ENCODE measurements around the gene TPP2. TPM values are rescaled to one million over a fixed set of nuclear protein-coding genes. Genes with fewer than 3 reads are reported as not detected.

TPP2 gene
- polyA plus RNA-seq, 1 donor (not counting 4 experiments of a cell fraction or from before 2014, with no cell fraction given): 41.2 TPM

DNA sequence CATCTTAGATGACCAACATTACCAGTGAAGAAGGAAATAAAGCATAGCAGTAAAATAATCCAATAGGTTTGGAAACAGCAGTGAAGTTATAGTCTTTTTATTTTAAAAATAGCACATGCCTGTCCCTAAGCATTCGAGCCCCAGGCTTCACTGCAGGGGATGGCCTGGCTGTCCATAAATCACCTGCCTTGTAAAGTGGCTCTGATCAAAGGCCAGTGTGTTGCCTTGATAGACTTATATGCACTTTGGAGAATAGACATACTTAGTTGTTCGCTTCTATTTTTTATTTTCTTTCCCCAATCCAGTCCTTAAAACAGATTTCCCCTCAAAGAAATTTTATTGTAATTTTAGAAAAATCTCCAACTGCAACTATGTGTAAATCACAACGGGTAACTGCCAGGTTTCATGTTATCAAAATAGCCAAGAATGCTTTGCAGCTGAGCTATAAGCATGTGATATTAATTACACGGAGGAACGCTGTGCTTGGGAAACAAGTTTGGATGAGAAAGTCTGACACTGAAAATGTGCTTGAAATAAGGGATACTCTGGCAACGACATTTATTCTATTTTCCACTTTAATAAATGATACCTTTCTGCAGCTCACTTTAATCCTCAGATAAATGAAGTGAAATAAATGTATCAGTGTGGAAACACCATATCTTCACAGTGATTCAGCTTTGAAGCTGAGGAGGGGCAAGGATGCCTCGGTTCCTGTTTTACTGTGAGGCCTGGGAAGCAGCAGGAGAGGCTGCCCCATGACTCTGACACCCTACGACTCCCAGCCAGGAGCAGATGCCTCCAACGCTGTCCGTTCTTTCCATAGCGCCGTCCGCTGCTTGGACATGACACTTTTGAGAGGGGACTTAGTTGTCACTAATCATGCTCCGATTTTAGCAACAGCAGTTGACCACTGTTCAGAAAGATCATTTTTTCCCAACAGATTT lies 103.6 kb downstream of the TPP2 start:
- H3K36me3 ChIP-seq (ENCODE audit: control insufficient read depth in 2 of 2, extremely low read depth in 1 of 2, insufficient read depth in 2 of 2, low read length in 2 of 2): no peaks in the 10 kb centered on the region
- TF ChIP-seq EZH2 (IDR thresholded peaks at IDR 0.05; ENCODE audit: low read length) (no peak), CTCF (optimal IDR thresholded peaks at IDR 0.05 in 1 of 3, IDR thresholded peaks at IDR 0.05 in 1 of 3, conservative IDR thresholded peaks at IDR 0.05 in 1 of 3; ENCODE audit: extremely low read depth in 1 of 3, insufficient read depth in 2 of 3, low read length in 3 of 3) (no peak)
- H3K9ac ChIP-seq (ENCODE audit: control insufficient read depth, extremely low read depth, insufficient read depth, low read length): no peak overlapping the region
- dilution Hi-C loops (cut with MboI; ENCODE audit: extremely low pct_ligation_motif_present, low sequenced_read_pairs): no loop called here
- no peak overlapping the region for H3K4me2 ChIP-seq (ENCODE audit: control insufficient read depth, extremely low read depth, insufficient read depth, low read depth, low read length)
- no peaks in the 10 kb centered on the region for H3K27me3 ChIP-seq (ENCODE audit: control insufficient read depth, extremely low read depth, insufficient read depth, low read length)
- H4K20me1 ChIP-seq (ENCODE audit: control insufficient read depth, extremely low read depth, insufficient read depth, low read length): no peaks in the 10 kb centered on the region
- H3K79me2 ChIP-seq (ENCODE audit: control insufficient read depth, insufficient read depth, low read length): no peaks in the 10 kb centered on the region
- H3K27ac ChIP-seq (ENCODE audit: control insufficient read depth, insufficient read depth, low read length): no peak overlapping the region
- DNase-seq (ENCODE audit: low read depth, low spot score) (no peak), FAIRE-seq (no peak)
- no peaks in the 10 kb centered on the region for H3K9me3 ChIP-seq (ENCODE audit: control insufficient read depth, low read depth, low read length)
- no peak overlapping the region for H3K4me3 ChIP-seq (ENCODE audit: control insufficient read depth in 2 of 3, extremely low read depth in 1 of 3, insufficient read depth in 2 of 3, low read depth in 1 of 3, low read length in 3 of 3)
- peaks cover 16% of the 10 kb centered on the region for H3K4me1 ChIP-seq (ENCODE audit: control insufficient read depth, extremely low read depth, insufficient read depth, low read length)
- no peak overlapping the region for H2AFZ ChIP-seq (ENCODE audit: control insufficient read depth, low read length)
- no peaks in the 10 kb centered on the region for H3K9me1 ChIP-seq (ENCODE audit: control insufficient read depth, extremely low read depth, insufficient read depth, low read length)

DNA sequence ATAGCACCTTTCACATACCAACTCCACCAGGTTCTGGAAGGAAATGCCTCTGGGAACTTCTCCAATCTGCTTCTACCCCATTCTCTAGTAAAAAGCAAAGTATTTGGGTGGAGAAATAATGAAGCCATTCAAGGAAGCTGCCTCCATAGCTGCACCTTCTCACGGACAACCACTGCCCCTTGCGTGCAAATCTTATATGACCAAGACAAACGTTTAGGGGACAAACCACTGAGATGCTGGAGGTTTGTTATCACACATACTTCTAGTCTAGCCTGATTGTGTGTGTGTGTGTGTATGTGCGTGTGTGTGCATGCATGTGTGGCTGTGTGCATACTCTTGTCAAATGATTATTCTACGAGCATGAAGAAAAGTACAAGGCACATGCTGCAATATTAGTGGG lies 104.5 kb downstream of the TPP2 start:
- FAIRE-seq (no peak), DNase-seq (ENCODE audit: low read depth, low spot score) (no peak)
- Histone ChIP-seq H3K9ac (ENCODE audit: control insufficient read depth, extremely low read depth, insufficient read depth, low read length) (no peak overlapping the region), H3K9me3 (ENCODE audit: control insufficient read depth, low read depth, low read length) (no peaks in the 10 kb centered on the region), H2AFZ (ENCODE audit: control insufficient read depth, low read length) (no peak overlapping the region), H3K27me3 (ENCODE audit: control insufficient read depth, extremely low read depth, insufficient read depth, low read length) (no peaks in the 10 kb centered on the region), H4K20me1 (ENCODE audit: control insufficient read depth, extremely low read depth, insufficient read depth, low read length) (no peaks in the 10 kb centered on the region), H3K79me2 (ENCODE audit: control insufficient read depth, insufficient read depth, low read length) (no peaks in the 10 kb centered on the region), H3K4me1 (ENCODE audit: control insufficient read depth, extremely low read depth, insufficient read depth, low read length) (peaks cover 16% of the 10 kb centered on the region), H3K9me1 (ENCODE audit: control insufficient read depth, extremely low read depth, insufficient read depth, low read length) (no peaks in the 10 kb centered on the region), H3K4me2 (ENCODE audit: control insufficient read depth, extremely low read depth, insufficient read depth, low read depth, low read length) (no peak overlapping the region), H3K4me3 (ENCODE audit: control insufficient read depth in 2 of 3, extremely low read depth in 1 of 3, insufficient read depth in 2 of 3, low read depth in 1 of 3, low read length in 3 of 3) (no peak overlapping the region), H3K36me3 (ENCODE audit: control insufficient read depth in 2 of 2, extremely low read depth in 1 of 2, insufficient read depth in 2 of 2, low read length in 2 of 2) (no peaks in the 10 kb centered on the region), H3K27ac (ENCODE audit: control insufficient read depth, insufficient read depth, low read length) (no peak overlapping the region)
- TF ChIP-seq EZH2 (IDR thresholded peaks at IDR 0.05; ENCODE audit: low read length) (no peak), CTCF (optimal IDR thresholded peaks at IDR 0.05 in 1 of 3, IDR thresholded peaks at IDR 0.05 in 1 of 3, conservative IDR thresholded peaks at IDR 0.05 in 1 of 3; ENCODE audit: extremely low read depth in 1 of 3, insufficient read depth in 2 of 3, low read length in 3 of 3) (no peak)
- dilution Hi-C loops (cut with MboI; ENCODE audit: extremely low pct_ligation_motif_present, low sequenced_read_pairs): no loop called here
